ENCODE results near the gene CD96. TPM values are rescaled to one million over a fixed set of nuclear protein-coding genes. Genes with fewer than 3 reads are reported as not detected.

The CD96 gene, protein sequence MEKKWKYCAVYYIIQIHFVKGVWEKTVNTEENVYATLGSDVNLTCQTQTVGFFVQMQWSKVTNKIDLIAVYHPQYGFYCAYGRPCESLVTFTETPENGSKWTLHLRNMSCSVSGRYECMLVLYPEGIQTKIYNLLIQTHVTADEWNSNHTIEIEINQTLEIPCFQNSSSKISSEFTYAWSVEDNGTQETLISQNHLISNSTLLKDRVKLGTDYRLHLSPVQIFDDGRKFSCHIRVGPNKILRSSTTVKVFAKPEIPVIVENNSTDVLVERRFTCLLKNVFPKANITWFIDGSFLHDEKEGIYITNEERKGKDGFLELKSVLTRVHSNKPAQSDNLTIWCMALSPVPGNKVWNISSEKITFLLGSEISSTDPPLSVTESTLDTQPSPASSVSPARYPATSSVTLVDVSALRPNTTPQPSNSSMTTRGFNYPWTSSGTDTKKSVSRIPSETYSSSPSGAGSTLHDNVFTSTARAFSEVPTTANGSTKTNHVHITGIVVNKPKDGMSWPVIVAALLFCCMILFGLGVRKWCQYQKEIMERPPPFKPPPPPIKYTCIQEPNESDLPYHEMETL
- total RNA-seq (2014; rRNA removed; shearing (Covaris generic)), result not detected in 2 replicates
- 0.09 and 0.91 TPM in 2 replicates for polyA plus RNA-seq (2016; fragmentation: Nextera tagmentation; extraction: Ambion mirVana)
- long read RNA-seq, result 0 reads

DNA sequence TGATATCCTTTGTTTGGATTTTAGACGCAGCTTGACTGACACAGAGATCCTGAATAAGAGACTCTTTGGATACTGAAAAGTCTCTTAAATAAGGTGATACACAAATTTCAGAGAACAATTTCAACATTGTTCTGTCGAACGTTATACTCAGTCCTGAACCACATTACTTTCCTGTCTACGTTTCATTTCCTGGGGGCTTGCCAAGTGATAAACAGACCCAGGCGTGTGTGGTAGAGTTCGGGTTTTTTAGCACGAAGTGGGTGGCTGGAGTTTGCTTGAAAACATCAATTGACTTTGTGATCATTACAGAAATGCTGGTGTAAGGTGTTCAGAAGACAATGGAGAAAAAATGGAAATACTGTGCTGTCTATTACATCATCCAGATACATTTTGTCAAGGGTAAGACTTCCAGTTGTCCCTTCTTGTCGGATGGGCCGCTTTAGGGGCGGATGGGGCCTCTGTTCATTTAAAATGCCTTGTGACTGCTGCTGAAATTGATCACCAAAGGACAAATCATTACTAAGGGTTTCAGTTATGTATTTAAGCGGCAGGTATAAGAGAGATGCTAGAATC lies at the start of gene CD96:
TSS of gene CD96 (plus strand) at position 287 of the 573 bp plus-strand sequence. CDS start at position 339, 52 bp downstream.
- no peak for DNase-seq (ENCODE audit: low spot score)
- no peak within 1 kb of the TSS for H3K4me3 Mint-ChIP-seq
- Histone ChIP-seq H3K4me2 (no peak within 1 kb of the TSS), H3K9me2 (ENCODE audit: insufficient read depth) (no peaks in the 10 kb centered on the region), H3F3A (replicated peaks; ENCODE audit: low read depth) (no peaks in the 10 kb centered on the region), H2AFZ (peak within 1 kb of the TSS; percentile 45; the same call in 1 of the 2 replicates), H4K20me1 (replicated peaks; ENCODE audit: insufficient read depth) (no peaks in the 10 kb centered on the region), H3K79me2 (replicated peaks; ENCODE audit: insufficient read depth) (no peaks in the 10 kb centered on the region), H3K4me3 (no peak within 1 kb of the TSS), H3K27me3 (ENCODE audit: insufficient read depth) (no peaks in the 10 kb centered on the region), H3K27ac (ENCODE audit: low read depth) (no peak within 1 kb of the TSS), H3K36me3 (ENCODE audit: insufficient read depth) (no peaks in the 10 kb centered on the region), H3K4me1 (ENCODE audit: insufficient read depth) (no peaks in the 10 kb centered on the region)
- no peak for ATAC-seq
- H3K27ac Mint-ChIP-seq, result no peak within 1 kb of the TSS
- H3K27me3 Mint-ChIP-seq (ENCODE audit: insufficient read depth, low read depth, poor library complexity), result peaks cover 2% of the 10 kb centered on the region
- peaks cover 4% of the 10 kb centered on the region; the same call in 1 of the 3 replicates for H3K4me1 Mint-ChIP-seq
- no peaks in the 10 kb centered on the region for H3K36me3 Mint-ChIP-seq (ENCODE audit: low read depth)
- H3K9me3 Mint-ChIP-seq, result no peaks in the 10 kb centered on the region
- TF ChIP-seq JUNB (IDR thresholded peaks at IDR 0.05; ENCODE audit: unreplicated experiment), result no peak
- no peak for TF ChIP-seq STAT1 (IDR thresholded peaks at IDR 0.05; ENCODE audit: unreplicated experiment)
- TF ChIP-seq ZNF114 (CRISPR knock-in tag; IDR thresholded peaks at IDR 0.05), result no peak
- TF ChIP-seq, protein P1, sequence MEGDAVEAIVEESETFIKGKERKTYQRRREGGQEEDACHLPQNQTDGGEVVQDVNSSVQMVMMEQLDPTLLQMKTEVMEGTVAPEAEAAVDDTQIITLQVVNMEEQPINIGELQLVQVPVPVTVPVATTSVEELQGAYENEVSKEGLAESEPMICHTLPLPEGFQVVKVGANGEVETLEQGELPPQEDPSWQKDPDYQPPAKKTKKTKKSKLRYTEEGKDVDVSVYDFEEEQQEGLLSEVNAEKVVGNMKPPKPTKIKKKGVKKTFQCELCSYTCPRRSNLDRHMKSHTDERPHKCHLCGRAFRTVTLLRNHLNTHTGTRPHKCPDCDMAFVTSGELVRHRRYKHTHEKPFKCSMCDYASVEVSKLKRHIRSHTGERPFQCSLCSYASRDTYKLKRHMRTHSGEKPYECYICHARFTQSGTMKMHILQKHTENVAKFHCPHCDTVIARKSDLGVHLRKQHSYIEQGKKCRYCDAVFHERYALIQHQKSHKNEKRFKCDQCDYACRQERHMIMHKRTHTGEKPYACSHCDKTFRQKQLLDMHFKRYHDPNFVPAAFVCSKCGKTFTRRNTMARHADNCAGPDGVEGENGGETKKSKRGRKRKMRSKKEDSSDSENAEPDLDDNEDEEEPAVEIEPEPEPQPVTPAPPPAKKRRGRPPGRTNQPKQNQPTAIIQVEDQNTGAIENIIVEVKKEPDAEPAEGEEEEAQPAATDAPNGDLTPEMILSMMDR (conservative IDR thresholded peaks at IDR 0.05; ENCODE audit: low read depth in 2 of 2), result no peak
- no peak for TF ChIP-seq CREB1 (CRISPR knock-in tag; IDR thresholded peaks at IDR 0.05; ENCODE audit: low read depth)
- TF ChIP-seq POLR2AphosphoS5 (IDR thresholded peaks at IDR 0.05; ENCODE audit: low read depth), result no peak
- no peak for TF ChIP-seq EZH2 (IDR thresholded peaks at IDR 0.05; ENCODE audit: low read depth, unreplicated experiment)
- no peak for TF ChIP-seq ZNF331 (CRISPR knock-in tag; IDR thresholded peaks at IDR 0.05; ENCODE audit: low read depth)
- no peak for TF ChIP-seq EZH2phosphoT487 (IDR thresholded peaks at IDR 0.05; ENCODE audit: unreplicated experiment)
- TF ChIP-seq NANOG (IDR thresholded peaks at IDR 0.05; ENCODE audit: borderline replicate concordance), result no peak
- TF ChIP-seq, protein P2, sequence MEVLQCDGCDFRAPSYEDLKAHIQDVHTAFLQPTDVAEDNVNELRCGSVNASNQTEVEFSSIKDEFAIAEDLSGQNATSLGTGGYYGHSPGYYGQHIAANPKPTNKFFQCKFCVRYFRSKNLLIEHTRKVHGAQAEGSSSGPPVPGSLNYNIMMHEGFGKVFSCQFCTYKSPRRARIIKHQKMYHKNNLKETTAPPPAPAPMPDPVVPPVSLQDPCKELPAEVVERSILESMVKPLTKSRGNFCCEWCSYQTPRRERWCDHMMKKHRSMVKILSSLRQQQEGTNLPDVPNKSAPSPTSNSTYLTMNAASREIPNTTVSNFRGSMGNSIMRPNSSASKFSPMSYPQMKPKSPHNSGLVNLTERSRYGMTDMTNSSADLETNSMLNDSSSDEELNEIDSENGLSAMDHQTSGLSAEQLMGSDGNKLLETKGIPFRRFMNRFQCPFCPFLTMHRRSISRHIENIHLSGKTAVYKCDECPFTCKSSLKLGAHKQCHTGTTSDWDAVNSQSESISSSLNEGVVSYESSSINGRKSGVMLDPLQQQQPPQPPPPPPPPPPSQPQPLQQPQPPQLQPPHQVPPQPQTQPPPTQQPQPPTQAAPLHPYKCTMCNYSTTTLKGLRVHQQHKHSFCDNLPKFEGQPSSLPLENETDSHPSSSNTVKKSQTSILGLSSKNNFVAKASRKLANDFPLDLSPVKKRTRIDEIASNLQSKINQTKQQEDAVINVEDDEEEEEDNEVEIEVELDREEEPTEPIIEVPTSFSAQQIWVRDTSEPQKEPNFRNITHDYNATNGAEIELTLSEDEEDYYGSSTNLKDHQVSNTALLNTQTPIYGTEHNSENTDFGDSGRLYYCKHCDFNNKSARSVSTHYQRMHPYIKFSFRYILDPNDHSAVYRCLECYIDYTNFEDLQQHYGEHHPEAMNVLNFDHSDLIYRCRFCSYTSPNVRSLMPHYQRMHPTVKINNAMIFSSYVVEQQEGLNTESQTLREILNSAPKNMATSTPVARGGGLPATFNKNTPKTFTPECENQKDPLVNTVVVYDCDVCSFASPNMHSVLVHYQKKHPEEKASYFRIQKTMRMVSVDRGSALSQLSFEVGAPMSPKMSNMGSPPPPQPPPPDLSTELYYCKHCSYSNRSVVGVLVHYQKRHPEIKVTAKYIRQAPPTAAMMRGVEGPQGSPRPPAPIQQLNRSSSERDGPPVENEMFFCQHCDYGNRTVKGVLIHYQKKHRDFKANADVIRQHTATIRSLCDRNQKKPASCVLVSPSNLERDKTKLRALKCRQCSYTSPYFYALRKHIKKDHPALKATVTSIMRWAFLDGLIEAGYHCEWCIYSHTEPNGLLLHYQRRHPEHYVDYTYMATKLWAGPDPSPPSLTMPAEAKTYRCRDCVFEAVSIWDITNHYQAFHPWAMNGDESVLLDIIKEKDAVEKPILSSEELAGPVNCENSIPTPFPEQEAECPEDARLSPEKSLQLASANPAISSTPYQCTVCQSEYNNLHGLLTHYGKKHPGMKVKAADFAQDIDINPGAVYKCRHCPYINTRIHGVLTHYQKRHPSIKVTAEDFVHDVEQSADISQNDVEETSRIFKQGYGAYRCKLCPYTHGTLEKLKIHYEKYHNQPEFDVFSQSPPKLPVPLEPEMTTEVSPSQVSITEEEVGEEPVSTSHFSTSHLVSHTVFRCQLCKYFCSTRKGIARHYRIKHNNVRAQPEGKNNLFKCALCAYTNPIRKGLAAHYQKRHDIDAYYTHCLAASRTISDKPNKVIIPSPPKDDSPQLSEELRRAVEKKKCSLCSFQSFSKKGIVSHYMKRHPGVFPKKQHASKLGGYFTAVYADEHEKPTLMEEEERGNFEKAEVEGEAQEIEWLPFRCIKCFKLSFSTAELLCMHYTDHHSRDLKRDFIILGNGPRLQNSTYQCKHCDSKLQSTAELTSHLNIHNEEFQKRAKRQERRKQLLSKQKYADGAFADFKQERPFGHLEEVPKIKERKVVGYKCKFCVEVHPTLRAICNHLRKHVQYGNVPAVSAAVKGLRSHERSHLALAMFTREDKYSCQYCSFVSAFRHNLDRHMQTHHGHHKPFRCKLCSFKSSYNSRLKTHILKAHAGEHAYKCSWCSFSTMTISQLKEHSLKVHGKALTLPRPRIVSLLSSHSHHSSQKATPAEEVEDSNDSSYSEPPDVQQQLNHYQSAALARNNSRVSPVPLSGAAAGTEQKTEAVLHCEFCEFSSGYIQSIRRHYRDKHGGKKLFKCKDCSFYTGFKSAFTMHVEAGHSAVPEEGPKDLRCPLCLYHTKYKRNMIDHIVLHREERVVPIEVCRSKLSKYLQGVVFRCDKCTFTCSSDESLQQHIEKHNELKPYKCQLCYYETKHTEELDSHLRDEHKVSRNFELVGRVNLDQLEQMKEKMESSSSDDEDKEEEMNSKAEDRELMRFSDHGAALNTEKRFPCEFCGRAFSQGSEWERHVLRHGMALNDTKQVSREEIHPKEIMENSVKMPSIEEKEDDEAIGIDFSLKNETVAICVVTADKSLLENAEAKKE (CRISPR knock-in tag; IDR thresholded peaks at IDR 0.05), result no peak
- TF ChIP-seq, protein P3, sequence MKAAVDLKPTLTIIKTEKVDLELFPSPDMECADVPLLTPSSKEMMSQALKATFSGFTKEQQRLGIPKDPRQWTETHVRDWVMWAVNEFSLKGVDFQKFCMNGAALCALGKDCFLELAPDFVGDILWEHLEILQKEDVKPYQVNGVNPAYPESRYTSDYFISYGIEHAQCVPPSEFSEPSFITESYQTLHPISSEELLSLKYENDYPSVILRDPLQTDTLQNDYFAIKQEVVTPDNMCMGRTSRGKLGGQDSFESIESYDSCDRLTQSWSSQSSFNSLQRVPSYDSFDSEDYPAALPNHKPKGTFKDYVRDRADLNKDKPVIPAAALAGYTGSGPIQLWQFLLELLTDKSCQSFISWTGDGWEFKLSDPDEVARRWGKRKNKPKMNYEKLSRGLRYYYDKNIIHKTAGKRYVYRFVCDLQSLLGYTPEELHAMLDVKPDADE (IDR thresholded peaks at IDR 0.05), result no peak

Measured in GM23338 (cell line).